IMR-90 (cell line): ENCODE data around the gene TMEM204. TPM values are rescaled to one million over a fixed set of nuclear protein-coding genes. Genes with fewer than 3 reads are reported as not detected.

ENCODE experiments used
- ATAC-seq: fragments of 200-7000 bp; cut with Tn5 transposase; 2 replicates; pipeline ENCODE4 v1.9.1; 2020; ENCODE audit warnings: low read depth, mild to moderate bottlenecking, moderate library complexity
- BruUV-seq: library from RNA; stranded (reverse); fragments of 400-500 nt; replicated peaks from 2 replicates; lab custom pipeline; 2021; lab: Mats Ljungman, UMichigan
- CTCF ChIA-PET: fragments of 300-600 bp; formaldehyde crosslinking; extraction: SDS; loops from one replicate; lab custom pipeline; 2021; ENCODE audit warnings: antibody characterized with exemption; lab: Yijun Ruan, JAX
- POLR2A ChIA-PET: fragments of 300-600 bp; sonication (Branson Sonifier 250); formaldehyde crosslinking; loops from one replicate; lab custom pipeline; 2022; ENCODE audit warnings: antibody characterized with exemption; ENCODE audit not compliant: unreplicated experiment; lab: Charles Lee
- DNase-seq: peaks from one replicate; pipeline ENCODE4 v3.0.0; 2013
- H2AFZ ChIP-seq: replicated peaks from 2 replicates; pipeline ENCODE3; 2013; ENCODE audit warnings: low read length, mild to moderate bottlenecking; ENCODE audit not compliant: poor library complexity
- H2AK5ac ChIP-seq: 2 replicates; pipeline ENCODE4 v1.6.1; 2013; ENCODE audit warnings: low read depth, low read length, inconsistent platforms
- H2AK9ac ChIP-seq: replicated peaks from 2 replicates; pipeline ENCODE3; 2013; ENCODE audit warnings: mild to moderate bottlenecking, low read depth, low read length, moderate library complexity; ENCODE audit not compliant: poor library complexity
- H2BK120ac ChIP-seq: 2 replicates; pipeline ENCODE4 v1.6.1; 2013; ENCODE audit warnings: low read depth, low read length, inconsistent platforms
- H2BK15ac ChIP-seq: 3 replicates; pipeline ENCODE4 v1.6.1; 2013; ENCODE audit warnings: low read depth, low read length, inconsistent platforms
- H2BK20ac ChIP-seq: 2 replicates; pipeline ENCODE4 v1.6.1; 2013; ENCODE audit warnings: low read depth, mild to moderate bottlenecking, inconsistent platforms, low read length, moderate library complexity
- H2BK5ac ChIP-seq: 2 replicates; pipeline ENCODE4 v1.6.1; 2013; ENCODE audit warnings: mild to moderate bottlenecking, low read depth, low read length, inconsistent platforms; ENCODE audit not compliant: poor library complexity, severe bottlenecking
- H3K14ac ChIP-seq: replicated peaks from 2 replicates; pipeline ENCODE4 v1.6.1; 2013; ENCODE audit warnings: low read depth, low read length, inconsistent platforms
- H3K18ac ChIP-seq: 2 replicates; pipeline ENCODE4 v1.6.1; 2013; ENCODE audit warnings: low read depth, low read length, control low read depth
- H3K23ac ChIP-seq: 2 replicates; pipeline ENCODE4 v1.6.1; 2013; ENCODE audit warnings: low read depth, low read length, inconsistent platforms
- H3K27ac ChIP-seq: 2 replicates; pipeline ENCODE4 v1.5.1; 2013; ENCODE audit warnings: mild to moderate bottlenecking, control low read depth, low read length; ENCODE audit not compliant: insufficient read depth
- H3K27me3 ChIP-seq: 2 replicates; pipeline ENCODE4 v1.6.1; 2013; ENCODE audit warnings: low read length; ENCODE audit not compliant: control insufficient read depth, insufficient read depth
- H3K36me3 ChIP-seq: 2 replicates; pipeline ENCODE4 v1.6.1; 2013; ENCODE audit warnings: low read length, mixed read lengths; ENCODE audit not compliant: control insufficient read depth, insufficient read depth
- H3K4ac ChIP-seq: 2 replicates; pipeline ENCODE4 v1.6.1; 2013; ENCODE audit warnings: low read depth, low read length, inconsistent platforms
- H3K4me1 ChIP-seq: 2 replicates; pipeline ENCODE4 v1.6.1; 2013; ENCODE audit warnings: low read length, mixed read lengths; ENCODE audit not compliant: control insufficient read depth, insufficient read depth
- H3K4me2 ChIP-seq: 2 replicates; pipeline ENCODE4 v1.6.1; 2013; ENCODE audit warnings: low read depth, mild to moderate bottlenecking, control low read depth, low read length, moderate library complexity
- H3K4me3 ChIP-seq: 2 replicates; pipeline ENCODE4 v1.5.1; 2013; ENCODE audit warnings: low read depth, mild to moderate bottlenecking, control low read depth, low read length, moderate library complexity; ENCODE audit not compliant: insufficient read depth
- H3K56ac ChIP-seq: 2 replicates; pipeline ENCODE4 v1.6.1; 2013; ENCODE audit warnings: low read length, inconsistent platforms; ENCODE audit not compliant: insufficient read depth; ENCODE audit errors: extremely low read depth
- H3K79me1 ChIP-seq, 2 experiments: 2 replicates each; pipeline ENCODE4 v1.6.1; 2013; ENCODE audit warnings: low read length in 2 of 2, inconsistent platforms in 1 of 2, low read depth in 1 of 2
- H3K9ac ChIP-seq: 2 replicates; pipeline ENCODE4 v1.6.1; 2013; ENCODE audit warnings: low read depth, low read length, control low read depth
- H3K9me1 ChIP-seq: 2 replicates; pipeline ENCODE4 v1.6.1; 2013; ENCODE audit warnings: low read length, inconsistent platforms; ENCODE audit not compliant: insufficient read depth
- H3K9me3 ChIP-seq: 2 replicates; pipeline ENCODE4 v1.6.1; 2013; ENCODE audit warnings: low read length; ENCODE audit not compliant: control insufficient read depth, insufficient read depth
- H4K20me1 ChIP-seq: 2 replicates; pipeline ENCODE4 v1.6.1; 2013; ENCODE audit warnings: low read length, inconsistent platforms; ENCODE audit not compliant: insufficient read depth
- H4K5ac ChIP-seq: 2 replicates; pipeline ENCODE4 v1.6.1; 2013; ENCODE audit warnings: mild to moderate bottlenecking, low read depth, low read length, control low read depth
- H4K8ac ChIP-seq, 2 experiments: 2 replicates each; pipeline ENCODE4 v1.6.1; 2013; ENCODE audit warnings: low read depth in 2 of 2, low read length in 2 of 2, control low read depth in 1 of 2, inconsistent platforms in 1 of 2
- H4K91ac ChIP-seq: 2 replicates; pipeline ENCODE4 v1.6.1; 2013; ENCODE audit warnings: low read depth, low read length, inconsistent platforms; ENCODE audit not compliant: insufficient read depth
- BHLHE40 ChIP-seq: fragments of 150-350 bp; IDR thresholded peaks from 2 replicates; pipeline ENCODE4 v1.6.1; 2016; ENCODE audit warnings: mild to moderate bottlenecking, low read depth, low read length
- CEBPB ChIP-seq: IDR thresholded peaks from 2 replicates; pipeline ENCODE4 v1.6.1; 2012; ENCODE audit warnings: low read depth, low read length, improper control_type of control experiment
- CHD1 ChIP-seq: IDR thresholded peaks from 2 replicates; pipeline ENCODE4 v1.6.1; 2012; ENCODE audit warnings: low read depth, low read length, improper control_type of control experiment
- ELK1 ChIP-seq: fragments of 150-350 bp; IDR thresholded peaks from 2 replicates; pipeline ENCODE4 v1.6.1; 2016; ENCODE audit warnings: low read depth, mild to moderate bottlenecking, low read length, moderate library complexity, borderline replicate concordance
- FOS ChIP-seq: fragments of 150-350 bp; IDR thresholded peaks from 2 replicates; pipeline ENCODE4 v1.6.1; 2016; ENCODE audit warnings: low read depth, low read length
- MAFK ChIP-seq: IDR thresholded peaks from 2 replicates; pipeline ENCODE4 v1.6.1; 2012; ENCODE audit warnings: low read depth, low read length, improper control_type of control experiment
- MAZ ChIP-seq: IDR thresholded peaks from 2 replicates; pipeline ENCODE4 v1.6.1; 2012; ENCODE audit warnings: low read depth, mild to moderate bottlenecking, low read length, improper control_type of control experiment, moderate library complexity, borderline replicate concordance
- MXI1 ChIP-seq: IDR thresholded peaks from 2 replicates; pipeline ENCODE4 v1.6.1; 2012; ENCODE audit warnings: low read depth, mild to moderate bottlenecking, low read length, moderate library complexity, borderline replicate concordance
- NFE2L2 ChIP-seq: fragments of 150-350 bp; IDR thresholded peaks from 2 replicates; pipeline ENCODE4 v1.6.1; 2016; ENCODE audit warnings: low read depth, mild to moderate bottlenecking, low read length
- POLR2A ChIP-seq: IDR thresholded peaks from 2 replicates; pipeline ENCODE4 v1.6.1; 2012; ENCODE audit warnings: mild to moderate bottlenecking, low read depth, low read length
- RAD21 ChIP-seq: IDR thresholded peaks from 2 replicates; pipeline ENCODE4 v1.6.1; 2012; ENCODE audit warnings: low read length, improper control_type of control experiment
- RCOR1 ChIP-seq: IDR thresholded peaks from 2 replicates; pipeline ENCODE4 v1.6.1; 2012; ENCODE audit warnings: mild to moderate bottlenecking, low read length, improper control_type of control experiment; ENCODE audit not compliant: insufficient replicate concordance
- RFX5 ChIP-seq: IDR thresholded peaks from 2 replicates; pipeline ENCODE4 v1.8.0; 2012; ENCODE audit warnings: low read depth, mild to moderate bottlenecking, low read length, moderate library complexity
- SMC3 ChIP-seq: fragments of 150-350 bp; IDR thresholded peaks from 2 replicates; pipeline ENCODE4 v1.6.1; 2016; ENCODE audit warnings: low read depth, mild to moderate bottlenecking, antibody characterized with exemption, low read length, moderate library complexity
- USF2 ChIP-seq: fragments of 150-350 bp; IDR thresholded peaks from 2 replicates; pipeline ENCODE4 v1.6.1; 2017; ENCODE audit warnings: mild to moderate bottlenecking, antibody characterized with exemption, low read length, low read depth
- WGBS, 2 experiments: methylation state at CpG; one replicate each; pipeline versions ENCODE4 v1.1.5 to v1.1.7; 2013; ENCODE audit warnings: missing lambda C conversion rate in 2 of 2; ENCODE audit not compliant: insufficient read length in 1 of 2; ENCODE audit errors: extremely low coverage in 2 of 2; 5-methylcytosine and 5-hydroxymethylcytosine counted together
- dilution Hi-C: fragments of 300-500 bp; cut with HindIII; formaldehyde crosslinking; loops from one replicate; pipeline ENCODE4 v1.14.3; 2018; ENCODE audit warnings: low sequenced_read_pairs; ENCODE audit not compliant: unreplicated experiment
- in situ Hi-C: fragments of 300-500 bp; cut with MboI; formaldehyde crosslinking; loops from 3 replicates; pipeline ENCODE4 v1.14.3; 2019; ENCODE audit warnings: low sequenced_read_pairs, inconsistent platforms, mixed read lengths
- intact Hi-C: fragments of 100-400 bp; cut with micrococcal nuclease; formaldehyde crosslinking; loops from 2 replicates; pipeline ENCODE4 v1.10.0; 2022
- polyA plus RNA-seq, 3 experiments: library from polyadenylated mRNA; depleted of rRNA; stranded (reverse); fragments of >200 nt; gene quantifications; 2 replicates each; pipeline ENCODE4 v1.2.3, GENCODE V29; 2012; ENCODE audit warnings: low replicate concordance in 1 of 3
- total RNA-seq: library from RNA; depleted of rRNA; stranded (reverse); fragments of >200 nt; gene quantifications from 2 replicates; pipeline ENCODE4 v1.2.3, GENCODE V29; 2012

The TMEM204 gene
- total and polyA plus RNA-seq, 2 of the 4 experiments (the other 2 are of a cell fraction), result 7.0 to 12.3 TPM

- DNase-seq, result no peak
- Histone ChIP-seq H2AK5ac (peak overlapping the region; percentile 10; the same call in 1 of the 2 replicates), H4K8ac (no peak overlapping the region), H3K23ac (peak overlapping the region; percentile 0), H2BK5ac (no peak overlapping the region), H4K20me1 (0 out of 2 replicates have a peak, but pooled peaks cover 3% of the 10 kb centered on the region), H4K91ac (no peak overlapping the region), H3K18ac (no peak overlapping the region), H3K14ac (0 out of 2 replicates have a peak overlapping the region, but pooled peaks have one; percentile 39), H3K27ac (no peak overlapping the region), H3K4me3 (peak overlapping the region; percentile 38; the same call in 1 of the 2 replicates), H3K4me2 (peak overlapping the region; percentile 74), H2BK120ac (no peak overlapping the region), H2BK20ac (no peak overlapping the region), H3K27me3 (no peaks in the 10 kb centered on the region), H3K9ac (no peak overlapping the region), H3K9me1 (no peaks in the 10 kb centered on the region; the same call in 1 of the 2 replicates), H3K9me3 (no peaks in the 10 kb centered on the region), H3K4me1 (peaks cover 17% of the 10 kb centered on the region), H2BK15ac (no peak overlapping the region), H3K56ac (no peak overlapping the region), H3K4ac (0 out of 2 replicates have a peak overlapping the region, but pooled peaks have one; percentile 1), H4K5ac (no peak overlapping the region), H3K79me1 (peaks cover 5 to 46% of the 10 kb centered on the region in 2 experiments; a peak in 3 of 4 replicates), H2AK9ac (no peak overlapping the region), H2AFZ (no peak overlapping the region), H3K36me3 (peaks cover 17% of the 10 kb centered on the region)
- BruUV-seq, result no TSS peak
- in situ Hi-C loops (no loop called here), dilution Hi-C loops (no loop called here), intact Hi-C loops (no loop called here)
- no peak for TF ChIP-seq MAFK
- TF ChIP-seq SMC3, result no peak
- no peak for TF ChIP-seq RAD21
- no peak for TF ChIP-seq CEBPB
- TF ChIP-seq ELK1, result no peak
- no peak for TF ChIP-seq BHLHE40
- no peak for TF ChIP-seq MAZ
- no peak for TF ChIP-seq POLR2A
- no peak for TF ChIP-seq USF2
- no peak for TF ChIP-seq FOS
- TF ChIP-seq CHD1, result no peak
- no peak for TF ChIP-seq RCOR1
- no peak for TF ChIP-seq MXI1
- TF ChIP-seq NFE2L2, result no peak
- TF ChIP-seq RFX5, result no peak
- ChIA-PET POLR2A (no interaction called here), CTCF (interaction anchor here (0.6 to 1.0 kb wide), 2 partner anchors 10 to 63 kb away, joined by 3 to 4 read pairs; no protein-coding TSS in a partner anchor)
- no peak for ATAC-seq
- WGBS, 2 experiments, result 73% methylated on average over 21 of the region's 39 CpGs; no CpG with 5 or more reads in 1 of the 2 experiments
Measured at GRCh38 chr16:1535391-1536291, 2.2 kb downstream of the TMEM204 start.
